Measurements from ENCODE around the gene ADAMTS8.
"Not testable (repeated sequence)": the region's sequence is repeated elsewhere in the genome, so short reads cannot be mapped to it uniquely, and the experiment has no call there.

ADAMTS8 gene

DNA sequence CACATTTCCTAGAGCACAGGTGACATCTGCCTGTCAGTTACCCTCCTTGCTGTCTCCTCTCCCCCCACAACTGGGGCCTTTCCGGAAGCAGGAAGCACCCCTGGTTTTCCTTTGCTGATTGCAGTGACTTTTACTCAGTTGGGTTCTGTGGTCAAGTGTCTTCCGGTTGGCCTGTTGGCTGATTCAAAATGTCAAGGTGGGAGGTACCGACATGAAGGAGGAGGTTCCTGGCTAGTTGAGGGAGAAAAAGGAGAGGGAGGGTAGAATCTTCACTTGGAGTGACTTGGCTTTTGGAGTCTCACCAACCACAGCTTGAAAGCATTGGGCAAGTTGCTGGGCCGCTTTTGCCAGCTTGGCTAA lies 10.7 kb upstream of the ADAMTS8 start:
- DNase-seq (ENCODE audit: low read depth in 2 of 2) = no peak

GRCh38 chr11:130438401-130439159 lies 10.2 kb upstream of the ADAMTS8 start:
- not testable (repeated sequence) for DNase-seq (ENCODE audit: low read depth in 2 of 2)

GRCh38 chr11:130437848-130438247 lies 9.4 kb upstream of the ADAMTS8 start:
- no peak for DNase-seq (ENCODE audit: low read depth in 2 of 2)

- no peak for DNase-seq (ENCODE audit: low read depth in 2 of 2)
Observed at GRCh38 chr11:130436171-130436570, 7.8 kb upstream of the ADAMTS8 start.

DNA sequence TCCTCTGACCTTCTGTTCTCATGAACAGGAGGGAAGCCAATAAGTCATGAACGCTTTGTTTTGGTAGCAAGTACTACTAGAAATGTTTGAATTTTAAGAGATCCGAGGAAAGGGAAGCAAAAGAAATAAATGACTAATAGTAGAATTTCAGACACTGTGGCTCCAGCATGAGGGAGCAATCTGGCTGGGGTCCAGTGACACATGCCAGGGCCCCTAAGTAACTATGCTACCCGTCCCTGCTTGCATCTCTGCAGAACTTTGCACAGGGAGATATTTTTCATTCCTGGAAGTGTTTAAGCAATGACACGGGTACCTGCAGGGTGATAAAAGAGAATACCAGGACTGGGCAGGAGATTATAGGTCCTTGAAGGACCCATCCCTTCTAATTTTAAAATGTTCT lies 7.3 kb upstream of the ADAMTS8 start:
- DNase-seq (ENCODE audit: low read depth in 2 of 2) = no peak

- DNase-seq (ENCODE audit: low read depth in 2 of 2) = peak; percentile 72 to 76
Observed at GRCh38 chr11:130434521-130435223, 6.3 kb upstream of the ADAMTS8 start.

- DNase-seq (ENCODE audit: low read depth in 2 of 2) = no peak
Observed at GRCh38 chr11:130433357-130433756, 4.9 kb upstream of the ADAMTS8 start.

GRCh38 chr11:130431801-130432200 lies 3.4 kb upstream of the ADAMTS8 start:
- peak in 1 of 2 experiments; percentile 51 for DNase-seq (ENCODE audit: low read depth in 2 of 2)

DNA sequence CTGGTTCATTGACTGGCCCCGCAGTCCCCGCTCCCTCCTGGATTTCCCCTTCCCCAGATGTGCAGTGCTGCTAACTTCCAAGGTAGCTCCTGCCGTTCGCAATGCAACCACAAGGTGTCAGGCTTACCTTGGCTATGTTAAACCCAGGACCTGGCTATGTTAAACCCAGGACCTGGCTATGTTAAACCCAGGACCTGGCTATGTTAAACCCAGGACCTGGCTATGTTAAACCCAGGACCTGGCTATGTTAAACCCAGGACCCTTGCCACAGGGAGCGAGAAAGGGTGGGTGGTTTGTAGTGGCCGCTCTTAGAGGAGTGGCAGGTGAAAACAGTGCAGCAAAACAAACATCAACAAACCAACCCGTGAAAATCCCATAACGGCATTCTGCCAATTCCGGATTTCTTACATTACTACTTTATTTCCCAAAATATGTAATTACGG lies 2.9 kb upstream of the ADAMTS8 start:
- DNase-seq (ENCODE audit: low read depth in 2 of 2) = no peak

- no peak for DNase-seq (ENCODE audit: low read depth in 2 of 2)
Observed at GRCh38 chr11:130429983-130430382, 1.6 kb upstream of the ADAMTS8 start.

DNA sequence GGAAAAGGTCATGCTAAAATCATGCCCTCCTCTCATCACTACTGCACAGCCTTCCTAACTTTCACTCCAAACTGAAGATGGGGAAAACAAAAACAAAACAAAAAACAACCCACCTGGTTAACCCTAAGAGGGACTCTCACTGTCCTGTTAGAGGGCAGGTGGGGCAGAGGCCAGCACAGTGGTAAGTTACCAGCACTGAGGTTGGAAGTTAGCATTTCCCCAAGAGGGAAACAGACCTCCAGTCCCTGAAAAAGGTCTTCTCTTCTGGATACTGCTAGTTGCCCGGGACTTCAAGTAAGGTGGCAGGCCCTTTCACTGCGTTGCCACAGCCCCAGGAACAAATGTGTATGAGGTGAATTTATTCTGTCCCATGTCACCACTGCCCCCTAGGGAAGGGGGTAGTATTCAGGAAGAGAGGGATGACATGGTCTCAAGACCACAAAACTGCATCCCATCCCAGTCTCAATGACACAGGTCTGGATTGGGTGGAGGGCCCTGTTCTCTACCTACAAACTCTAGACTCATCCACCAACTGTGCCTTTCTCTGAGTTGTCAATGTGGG lies 792 bp upstream of the ADAMTS8 start:
- DNase-seq (ENCODE audit: low read depth in 2 of 2) = no peak

DNA sequence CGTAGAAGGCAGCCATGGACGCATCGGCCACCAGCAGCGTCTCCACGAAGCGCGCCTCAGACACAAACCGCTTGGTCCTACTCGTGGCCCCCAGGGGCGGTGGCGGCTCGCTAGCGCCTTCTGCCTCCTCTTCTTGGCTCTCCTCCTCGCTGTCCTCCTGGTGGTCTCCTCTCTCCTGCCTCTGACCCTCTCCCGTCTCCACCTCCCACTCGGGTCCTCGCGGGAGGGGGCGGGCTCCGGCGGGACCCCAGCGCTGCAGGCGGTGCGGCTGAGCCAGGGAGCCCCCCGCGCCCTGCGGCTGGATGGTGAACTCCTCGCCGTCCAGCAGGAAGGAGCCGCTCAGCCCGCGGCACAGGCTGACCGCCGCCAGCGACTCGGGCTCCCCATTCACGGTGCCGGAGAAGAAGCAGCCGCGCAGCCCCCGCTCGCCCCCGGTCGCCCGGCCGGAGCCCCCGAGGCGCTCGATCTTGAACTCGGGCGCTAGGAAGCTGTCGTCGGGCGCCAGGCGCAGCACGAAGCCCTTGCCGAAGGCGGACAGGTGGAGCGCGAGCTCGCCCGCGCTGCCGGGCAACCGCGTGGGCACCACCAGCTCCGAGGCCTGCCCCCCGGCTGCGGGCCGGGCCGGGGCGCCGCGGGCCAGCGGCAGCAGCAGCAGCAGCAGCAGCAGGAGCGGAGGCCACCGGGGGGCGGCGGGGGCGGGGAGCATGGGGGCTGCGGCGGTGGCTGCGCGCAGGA lies 661 bp downstream of the ADAMTS8 start:
- DNase-seq (ENCODE audit: low read depth in 2 of 2) = no peak

DNA sequence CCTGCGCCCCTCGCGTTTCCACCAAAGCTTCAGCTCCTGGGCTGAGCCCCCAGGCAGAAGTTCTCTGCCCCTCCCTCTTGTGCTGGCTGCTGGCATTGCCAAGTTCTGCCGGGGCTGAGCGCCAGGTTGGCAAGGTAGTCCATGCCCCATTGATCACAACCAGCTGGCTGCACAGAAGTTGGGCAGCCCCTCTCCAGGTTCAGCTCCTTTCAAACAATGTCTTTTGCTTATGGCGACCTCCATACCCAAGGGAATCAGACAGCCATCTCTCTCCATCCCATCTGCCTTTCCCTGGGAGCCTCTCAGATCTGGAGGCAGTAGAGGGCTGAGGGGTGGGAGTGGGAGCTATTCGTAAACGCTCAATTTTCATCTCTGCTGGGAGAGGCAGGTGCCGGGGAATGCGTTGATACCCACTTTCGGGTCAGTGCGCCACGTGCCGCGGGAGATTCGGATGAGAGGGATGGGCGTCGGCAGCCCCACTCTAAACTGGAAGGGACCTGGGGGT lies 1.5 kb downstream of the ADAMTS8 start:
- DNase-seq (ENCODE audit: low read depth in 2 of 2) = no peak

- no peak for DNase-seq (ENCODE audit: low read depth in 2 of 2)
Observed at GRCh38 chr11:130426223-130426836, 2.1 kb downstream of the ADAMTS8 start.

DNA sequence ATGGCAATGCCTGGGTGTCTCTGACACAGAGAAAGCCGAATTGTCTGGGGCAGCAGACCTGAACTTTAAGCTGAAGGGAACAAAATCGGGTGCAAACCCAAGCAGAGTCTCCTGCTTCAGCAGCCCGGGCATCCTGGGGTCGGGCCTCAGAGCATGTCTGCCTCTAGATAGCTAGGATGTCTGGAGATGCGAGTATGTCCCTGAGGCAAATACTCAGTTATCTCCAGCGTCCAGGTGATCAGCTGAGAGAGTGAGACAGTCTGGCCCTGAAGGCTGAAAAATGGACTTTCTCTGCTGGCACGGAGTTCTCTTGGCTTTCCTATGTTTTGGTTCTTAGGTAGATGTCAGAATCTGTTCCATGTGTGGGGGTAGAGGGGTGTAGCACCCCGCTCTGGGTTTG lies 3.3 kb downstream of the ADAMTS8 start:
- DNase-seq (ENCODE audit: low read depth in 2 of 2) = no peak

- DNase-seq (ENCODE audit: low read depth in 2 of 2) = no peak
Observed at GRCh38 chr11:130424613-130425140, 3.7 kb downstream of the ADAMTS8 start.

DNA sequence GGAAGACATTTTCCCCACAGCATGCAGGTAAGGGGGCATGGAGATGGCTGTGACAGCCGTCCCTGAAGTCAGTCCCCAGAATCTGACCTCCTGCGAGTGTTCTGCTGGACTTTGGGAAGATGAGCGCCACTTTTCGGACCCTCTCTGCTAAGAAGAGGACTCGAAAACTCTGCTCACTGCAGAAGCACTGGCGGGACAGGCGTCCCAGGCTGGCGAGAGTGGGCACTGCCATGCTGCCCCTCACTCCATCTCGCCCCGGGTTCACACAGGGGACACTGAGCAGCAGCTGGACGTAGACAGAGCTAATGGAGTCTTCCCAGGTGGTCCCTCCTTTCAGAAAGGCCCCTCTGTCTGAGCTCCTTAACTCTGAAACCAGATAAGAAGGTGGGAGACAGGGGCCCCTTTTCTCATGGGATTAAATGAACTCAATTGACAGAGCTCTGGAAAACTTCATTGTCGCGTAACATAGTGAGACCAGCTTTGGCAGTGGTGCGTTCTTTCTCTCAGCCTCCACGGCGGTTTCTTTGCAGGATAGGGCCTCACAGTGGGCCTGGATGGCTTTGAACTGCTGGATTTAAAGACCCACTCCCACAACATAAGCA lies 4.8 kb downstream of the ADAMTS8 start:
- no peak for DNase-seq (ENCODE audit: low read depth in 2 of 2)

DNA sequence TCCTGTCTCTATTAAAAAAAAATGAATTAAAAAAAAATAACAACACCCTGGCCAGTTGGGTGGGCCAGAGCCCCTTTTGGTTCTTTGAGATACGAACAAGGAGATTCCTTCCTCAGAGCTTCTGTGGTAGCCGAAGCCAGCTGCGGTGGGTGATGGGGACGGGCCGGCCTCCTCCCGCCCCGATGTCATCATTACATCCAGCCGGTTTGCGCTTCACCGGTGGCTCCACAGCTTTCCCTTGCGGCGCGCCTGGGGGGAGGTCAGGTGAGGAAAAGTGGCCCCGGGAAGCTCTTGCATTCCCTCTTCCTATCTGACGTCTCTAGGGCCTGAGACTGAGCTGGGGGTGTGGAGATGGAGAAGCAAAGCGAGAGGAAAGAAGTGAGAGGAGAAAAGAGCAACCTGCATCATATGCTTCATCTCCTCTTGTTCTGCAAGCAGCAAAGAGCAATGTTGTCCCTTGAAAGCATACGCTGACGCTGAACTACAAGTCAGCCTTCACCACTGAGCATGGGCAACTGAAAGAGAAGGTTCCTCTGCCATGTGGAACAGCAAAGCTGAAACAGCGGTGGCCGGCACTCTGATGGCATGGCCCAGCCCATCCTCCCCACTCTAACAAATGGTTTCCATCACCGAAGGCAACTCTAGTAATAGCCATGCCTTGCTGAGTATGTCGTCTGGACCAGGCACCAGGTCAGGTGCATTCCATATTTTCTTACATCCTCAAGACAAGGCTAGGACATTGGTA lies 6.0 kb downstream of the ADAMTS8 start:
- no peak for DNase-seq (ENCODE audit: low read depth in 2 of 2)

- DNase-seq (ENCODE audit: low read depth in 2 of 2) = no peak
Observed at GRCh38 chr11:130421697-130422096, 6.7 kb downstream of the ADAMTS8 start.

GRCh38 chr11:130421199-130421585 lies 7.2 kb downstream of the ADAMTS8 start:
- DNase-seq (ENCODE audit: low read depth in 2 of 2) = no peak

Data from fibroblast of skin of left quadriceps (primary cell).